OCI-LY1 (cell line): Measurements from ENCODE around the gene PLPP6.

Source experiments
- CTCF ChIP-seq: fragments of 200-600 bp; sonication (generic), shearing (Covaris generic); IDR thresholded peaks from 2 replicates; pipeline ENCODE4 v1.5.1; 2017; ENCODE audit warnings: mild to moderate bottlenecking, antibody characterized with exemption, low read length, moderate library complexity, mixed read lengths
- EZH2 ChIP-seq: fragments of 200-600 bp; sonication (generic), shearing (Covaris generic); IDR thresholded peaks from 2 replicates; pipeline ENCODE4 v1.8.0; 2017; ENCODE audit warnings: borderline replicate concordance, mixed run types, mild to moderate bottlenecking, antibody characterized with exemption, low read length, moderate library complexity, mixed read lengths

- no peak for TF ChIP-seq CTCF
- no peak for TF ChIP-seq EZH2
Measured at GRCh38 chr9:4700932-4701331, 38.8 kb downstream of the PLPP6 start.
